Kidney capillary endothelial cell (primary cell): ENCODE data around the gene GIMAP6.
"Not testable (repeated sequence)": the region's sequence is repeated elsewhere in the genome, so short reads cannot be mapped to it uniquely, and the experiment has no call there.

Experiments used
- DNase-seq: peaks from one replicate; pipeline ENCODE4 v3.0.0-alpha.2; 2018; ENCODE audit warnings: low spot score

Gene GIMAP6

DNA sequence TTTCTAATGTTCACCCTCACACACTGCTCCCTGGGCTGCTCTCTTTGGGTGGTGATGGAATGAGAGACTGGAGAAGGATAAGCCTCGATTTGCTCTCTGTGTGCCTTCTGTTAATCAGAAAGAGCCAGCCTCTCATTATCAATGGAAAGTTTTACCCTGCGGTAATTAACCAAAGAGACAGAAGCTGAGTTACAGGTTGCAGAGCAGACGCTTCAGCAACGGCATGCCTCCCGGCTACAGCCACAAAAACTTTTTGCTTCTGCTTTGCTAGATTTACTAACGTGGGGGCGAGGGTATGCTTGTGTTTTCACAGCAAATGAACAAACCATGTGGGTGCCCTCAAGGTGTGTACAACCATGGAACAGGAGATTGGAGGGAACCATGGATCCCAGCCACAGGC is 47.0 kb downstream of the GIMAP6 start:
- no peak for DNase-seq

DNA sequence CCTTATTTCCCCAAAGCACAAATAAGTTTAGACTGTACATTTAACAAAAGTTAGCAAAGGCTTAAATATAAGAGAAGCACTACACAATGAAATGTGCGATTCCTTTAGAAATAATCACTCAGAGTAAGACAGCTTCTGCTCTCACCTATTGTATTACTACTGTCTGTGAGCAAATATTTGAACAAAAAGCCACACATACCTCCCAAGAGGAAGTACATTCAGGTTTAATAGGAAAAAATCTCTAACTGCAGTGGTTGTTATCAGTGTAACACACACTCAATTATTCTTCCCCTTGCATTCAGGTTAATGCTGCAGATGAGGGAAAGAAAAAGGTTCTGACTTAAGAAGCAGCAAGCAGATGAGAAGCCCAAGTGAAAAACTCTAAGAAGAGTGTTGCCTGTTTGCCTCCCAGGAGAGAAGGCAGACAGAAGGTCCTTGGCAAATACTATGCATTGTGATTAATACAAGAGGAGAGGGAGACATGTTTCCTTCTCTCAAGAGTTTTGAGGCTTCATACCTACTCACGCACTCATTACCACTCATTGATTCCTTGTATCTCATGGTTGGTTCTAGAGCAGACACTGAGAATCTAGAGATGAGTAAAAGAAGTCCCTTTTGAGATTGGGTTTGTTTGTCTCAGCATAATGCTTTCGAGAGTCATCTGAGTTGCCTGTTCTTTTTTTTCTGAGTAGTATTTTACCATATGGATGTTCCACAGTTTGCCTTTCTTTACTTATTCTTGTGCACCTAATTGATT is 51.4 kb downstream of the GIMAP6 start:
- no peak for DNase-seq

DNA sequence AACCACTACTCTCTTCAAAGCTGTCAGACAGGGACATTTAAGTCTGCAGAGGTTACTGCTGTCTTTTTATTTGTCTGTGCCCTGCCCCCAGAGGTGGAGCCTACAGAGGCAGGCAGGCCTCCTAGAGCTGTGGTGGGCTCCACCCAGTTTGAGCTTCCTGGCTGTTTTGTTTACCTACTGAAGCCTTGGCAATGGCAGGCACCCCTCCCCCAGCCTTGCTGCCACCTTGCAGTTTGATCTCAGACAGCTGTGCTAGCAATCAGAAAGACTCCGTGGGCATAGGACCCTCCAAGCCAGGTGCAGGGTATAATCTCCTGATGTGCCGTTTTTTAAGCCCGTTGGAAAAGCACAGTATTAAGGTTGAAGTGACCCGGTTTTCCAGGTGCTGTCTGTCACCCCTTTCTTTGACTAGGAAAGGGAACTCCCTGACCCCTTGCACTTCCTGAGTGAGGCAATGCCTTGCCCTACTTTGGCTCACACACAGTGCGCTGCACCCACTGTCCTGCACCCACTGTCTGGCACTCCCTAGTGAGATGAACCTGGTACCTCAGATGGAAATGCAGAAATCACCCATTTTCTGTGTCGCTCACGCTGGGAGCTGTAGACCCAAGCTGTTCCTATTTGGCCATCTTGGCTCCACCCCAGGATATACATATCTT is 52.1 kb downstream of the GIMAP6 start:
- not testable (repeated sequence) for DNase-seq
